Keratinocyte (primary cell): ENCODE measurements around the gene ARMC6. TPM values are rescaled to one million over a fixed set of nuclear protein-coding genes. Genes with fewer than 3 reads are reported as not detected.

Experiments used
- DNase-seq: peaks from one replicate; pipeline ENCODE4 v3.0.0-alpha.2; 2011; ENCODE audit warnings: low read depth, missing footprints, low spot score
- FAIRE-seq: peaks from 2 replicates; lab custom pipeline; 2011; peaks lifted over from hg19 to GRCh38; lab: Jason Lieb, UNC
- H2AFZ ChIP-seq: 2 replicates; pipeline ENCODE4 v1.6.0; 2012; ENCODE audit warnings: low read length, control low read depth, inconsistent platforms; ENCODE audit not compliant: control insufficient read depth
- H3K27ac ChIP-seq: 2 replicates; pipeline ENCODE4 v1.5.1; 2011; ENCODE audit warnings: low read length; ENCODE audit not compliant: control insufficient read depth, insufficient read depth
- H3K27me3 ChIP-seq: 3 replicates; pipeline ENCODE4 v1.6.0; 2011; ENCODE audit warnings: low read length; ENCODE audit not compliant: control insufficient read depth, insufficient read depth; ENCODE audit errors: extremely low read depth
- H3K36me3 ChIP-seq, 2 experiments: 2 replicates in 1 of 2; 3 replicates in 1 of 2; pipeline ENCODE4 v1.5.1; 2011; ENCODE audit warnings: low read length in 2 of 2, mild to moderate bottlenecking in 1 of 2; ENCODE audit not compliant: control insufficient read depth in 2 of 2, insufficient read depth in 2 of 2; ENCODE audit errors: extremely low read depth in 1 of 2
- H3K4me1 ChIP-seq: 3 replicates; pipeline ENCODE4 v1.5.1; 2011; ENCODE audit warnings: low read length; ENCODE audit not compliant: control insufficient read depth, insufficient read depth; ENCODE audit errors: extremely low read depth
- H3K4me2 ChIP-seq: 3 replicates; pipeline ENCODE4 v1.6.0; 2011; ENCODE audit warnings: low read depth, low read length; ENCODE audit not compliant: control insufficient read depth, insufficient read depth; ENCODE audit errors: extremely low read depth
- H3K4me3 ChIP-seq, 3 experiments: fragments of 200-600 bp in 1 of 3; sonication (generic) in 1 of 3; 2 replicates in 2 of 3; 3 replicates in 1 of 3; pipeline ENCODE4 v1.5.1; 2011 to 2016; ENCODE audit warnings: low read length in 3 of 3, mild to moderate bottlenecking in 3 of 3, control low read depth in 2 of 3, inconsistent platforms in 1 of 3, low read depth in 1 of 3, mixed read lengths in 1 of 3, mixed run types in 1 of 3, moderate library complexity in 1 of 3; ENCODE audit not compliant: control insufficient read depth in 2 of 3, insufficient read depth in 2 of 3; ENCODE audit errors: extremely low read depth in 1 of 3
- H3K79me2 ChIP-seq: 2 replicates; pipeline ENCODE4 v1.6.0; 2012; ENCODE audit warnings: low read length; ENCODE audit not compliant: control insufficient read depth, insufficient read depth
- H3K9ac ChIP-seq: 3 replicates; pipeline ENCODE4 v1.6.0; 2011; ENCODE audit warnings: low read length; ENCODE audit not compliant: control insufficient read depth, insufficient read depth; ENCODE audit errors: extremely low read depth
- H3K9me1 ChIP-seq: 3 replicates; pipeline ENCODE4 v1.6.0; 2011; ENCODE audit warnings: low read length; ENCODE audit not compliant: control insufficient read depth, insufficient read depth; ENCODE audit errors: extremely low read depth
- H3K9me3 ChIP-seq: 2 replicates; pipeline ENCODE4 v1.5.1; 2012; ENCODE audit warnings: low read depth, low read length; ENCODE audit not compliant: control insufficient read depth
- H4K20me1 ChIP-seq: 3 replicates; pipeline ENCODE4 v1.6.0; 2011; ENCODE audit warnings: low read length; ENCODE audit not compliant: control insufficient read depth, insufficient read depth; ENCODE audit errors: extremely low read depth
- EZH2 ChIP-seq: IDR thresholded peaks from one replicate; pipeline ENCODE4 v1.6.1; 2012; ENCODE audit warnings: inconsistent platforms, mild to moderate bottlenecking, low read length, moderate library complexity
- dilution Hi-C: fragments of 300-500 bp; cut with MboI; formaldehyde crosslinking; loops from one replicate; pipeline ENCODE4 v1.7.0; 2020; ENCODE audit warnings: low sequenced_read_pairs; ENCODE audit not compliant: extremely low pct_ligation_motif_present
- polyA minus RNA-seq, 3 experiments: library from RNA; depleted of rRNA, polyadenylated mRNA; stranded (reverse); fragments of >200 nt; gene quantifications; 1 replicate in 1 of 3; 2 replicates in 1 of 3; 3 replicates in 1 of 3; pipeline ENCODE4 v1.2.3, GENCODE V29; 2011
- polyA plus RNA-seq, 5 experiments: library from polyadenylated mRNA; depleted of rRNA in 3 of 5; stranded (reverse) in 3 of 5; stranded (forward) in 1 of 5; unstranded in 1 of 5; fragments of >200 nt; gene quantifications; 1 replicate in 1 of 5; 2 replicates in 3 of 5; 3 replicates in 1 of 5; pipeline versions ENCODE4 v1.2.1 to v1.2.3, GENCODE V29; 2011 to 2012; ENCODE audit warnings: missing spikeins in 2 of 5, low read depth in 1 of 5, low replicate concordance in 1 of 5
- TF ChIP-seq, protein P1 (sequence below), 3 experiments: IDR thresholded peaks in 1 of 3; conservative IDR thresholded peaks in 1 of 3; optimal IDR thresholded peaks in 1 of 3; 2 replicates in 2 of 3; 3 replicates in 1 of 3; pipeline versions ENCODE3 to v1.5.1; 2011; ENCODE audit warnings: low read length in 3 of 3, mild to moderate bottlenecking in 3 of 3, moderate library complexity in 2 of 3, control low read depth in 1 of 3, inconsistent platforms in 1 of 3; ENCODE audit not compliant: insufficient read depth in 2 of 3; ENCODE audit errors: extremely low read depth in 1 of 3

Gene ARMC6
- polyA plus RNA-seq = 23.8 to 32.7 TPM (median 30.7 TPM) in 3 replicates
- polyA plus RNA-seq (2011; ENCODE audit: low read depth) = 12.2 TPM
- 24.1 and 37.6 TPM in 2 replicates for polyA plus RNA-seq (2011; cell fraction: cytosol; rRNA removed)
- 27.1 and 37.3 TPM in 2 replicates for polyA plus RNA-seq (2011; cell fraction: nucleus; rRNA removed)
- polyA plus RNA-seq (2012; ENCODE audit: low replicate concordance) = 15.3 and 37.1 TPM in 2 replicates
- polyA minus RNA-seq = 36.4 to 68.3 TPM (median 43.0 TPM) in 3 replicates
- polyA minus RNA-seq (2011; cell fraction: cytosol; rRNA and poly(A)+ RNA removed) = 58.5 TPM
- 20.7 and 24.2 TPM in 2 replicates for polyA minus RNA-seq (2011; cell fraction: nucleus; rRNA and poly(A)+ RNA removed)

DNA sequence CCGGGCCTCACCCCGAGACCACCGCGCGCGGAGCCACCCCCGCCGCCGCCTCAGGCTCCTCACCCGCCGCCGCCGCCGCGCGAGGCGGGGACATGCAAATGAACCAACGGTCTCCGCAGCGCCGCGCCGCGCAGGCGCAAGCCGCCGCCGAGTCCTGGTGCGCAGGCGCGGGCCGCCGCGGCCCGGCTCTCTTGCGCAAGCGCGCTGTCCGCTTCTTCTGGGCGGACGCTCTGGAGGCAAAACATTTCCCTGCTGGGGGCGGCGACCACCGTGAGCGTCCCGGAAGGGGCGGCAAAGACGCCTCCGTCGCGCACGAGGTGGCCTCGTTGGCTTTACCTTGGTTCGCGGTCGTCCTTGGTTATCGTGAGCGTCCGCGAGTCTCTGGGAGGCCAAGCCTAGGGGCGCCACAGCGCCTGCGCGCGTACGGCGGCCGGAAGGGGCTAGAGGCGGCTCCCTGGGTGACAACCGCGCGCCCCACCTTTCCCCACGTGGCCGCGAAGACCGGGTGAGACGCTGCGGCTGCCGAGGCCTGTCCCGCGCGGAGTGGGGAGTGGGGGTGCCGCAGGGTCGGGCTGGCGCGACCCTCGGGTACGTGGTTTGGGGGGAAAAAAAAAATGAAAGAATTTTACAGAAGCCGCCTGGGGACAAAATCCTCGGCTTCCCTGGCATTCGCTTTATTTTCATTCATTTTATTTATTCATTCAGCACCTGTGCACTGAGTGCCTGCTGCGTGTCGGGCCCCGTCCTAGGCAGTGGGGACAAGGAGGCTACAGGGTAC is at the start of gene ARMC6, which contains the start of gene SUGP2:
TSS of gene ARMC6 (plus strand) at position 178 of the 778 bp plus-strand sequence. CDS start 607 bp downstream, outside the sequence.
TSS of gene SUGP2 (minus strand) at position 92 of the 778 bp plus-strand sequence. CDS start 2,446 bp downstream, outside the sequence.
- Histone ChIP-seq H3K79me2 (peaks cover 72% of the 10 kb centered on the region), H3K27ac (peak within 1 kb of the TSS; percentile 93), H3K4me2 (peak within 1 kb of the TSS; percentile 100), H4K20me1 (no peaks in the 10 kb centered on the region), H3K27me3 (no peaks in the 10 kb centered on the region), H3K9ac (peak within 1 kb of the TSS; percentile 94), H2AFZ (peak within 1 kb of the TSS; percentile 98), H3K4me3 (peak within 1 kb of the TSS; percentile 64 to 98 (median 96)), H3K4me1 (peaks cover 10% of the 10 kb centered on the region), H3K9me1 (no peaks in the 10 kb centered on the region), H3K9me3 (no peaks in the 10 kb centered on the region), H3K36me3 (peaks cover 9 to 13% of the 10 kb centered on the region in 2 experiments)
- FAIRE-seq (no peak), DNase-seq (peak; percentile 25)
- dilution Hi-C loops = no loop called here
- TF ChIP-seq EZH2 = no peak
- TF ChIP-seq, protein P1, sequence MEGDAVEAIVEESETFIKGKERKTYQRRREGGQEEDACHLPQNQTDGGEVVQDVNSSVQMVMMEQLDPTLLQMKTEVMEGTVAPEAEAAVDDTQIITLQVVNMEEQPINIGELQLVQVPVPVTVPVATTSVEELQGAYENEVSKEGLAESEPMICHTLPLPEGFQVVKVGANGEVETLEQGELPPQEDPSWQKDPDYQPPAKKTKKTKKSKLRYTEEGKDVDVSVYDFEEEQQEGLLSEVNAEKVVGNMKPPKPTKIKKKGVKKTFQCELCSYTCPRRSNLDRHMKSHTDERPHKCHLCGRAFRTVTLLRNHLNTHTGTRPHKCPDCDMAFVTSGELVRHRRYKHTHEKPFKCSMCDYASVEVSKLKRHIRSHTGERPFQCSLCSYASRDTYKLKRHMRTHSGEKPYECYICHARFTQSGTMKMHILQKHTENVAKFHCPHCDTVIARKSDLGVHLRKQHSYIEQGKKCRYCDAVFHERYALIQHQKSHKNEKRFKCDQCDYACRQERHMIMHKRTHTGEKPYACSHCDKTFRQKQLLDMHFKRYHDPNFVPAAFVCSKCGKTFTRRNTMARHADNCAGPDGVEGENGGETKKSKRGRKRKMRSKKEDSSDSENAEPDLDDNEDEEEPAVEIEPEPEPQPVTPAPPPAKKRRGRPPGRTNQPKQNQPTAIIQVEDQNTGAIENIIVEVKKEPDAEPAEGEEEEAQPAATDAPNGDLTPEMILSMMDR (optimal IDR thresholded peaks at IDR 0.05 in 1 of 3, IDR thresholded peaks at IDR 0.05 in 1 of 3, conservative IDR thresholded peaks at IDR 0.05 in 1 of 3; ENCODE audit: extremely low read depth in 1 of 3, insufficient read depth in 2 of 3, low read length in 3 of 3) = peak in 1 of 3 experiments; percentile 7

DNA sequence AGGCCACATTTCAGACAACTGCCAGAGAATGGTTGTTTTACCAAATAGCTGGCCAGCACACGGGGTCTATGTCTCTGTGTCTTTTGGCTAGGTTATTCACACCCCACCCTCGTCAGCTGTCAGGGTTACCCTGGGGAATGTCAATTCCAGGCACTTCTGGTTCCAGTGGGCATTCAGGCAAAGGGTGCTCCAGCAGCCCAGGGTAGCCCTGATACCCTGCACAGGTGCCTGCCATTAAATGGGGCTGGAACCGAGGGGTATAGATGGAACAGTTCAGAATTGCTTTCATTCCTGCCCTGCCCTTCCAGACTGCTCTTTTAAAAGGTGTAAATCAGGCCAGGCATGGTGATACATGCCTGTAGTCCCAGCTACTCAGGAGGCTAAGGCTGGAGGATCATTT is 49.2 kb upstream of the ARMC6 start:
- H3K27ac ChIP-seq = no peak overlapping the region
- FAIRE-seq (no peak), DNase-seq (no peak)
- no peaks in the 10 kb centered on the region for H4K20me1 ChIP-seq
- TF ChIP-seq, protein P1 (optimal IDR thresholded peaks at IDR 0.05 in 1 of 3, IDR thresholded peaks at IDR 0.05 in 1 of 3, conservative IDR thresholded peaks at IDR 0.05 in 1 of 3; ENCODE audit: extremely low read depth in 1 of 3, insufficient read depth in 2 of 3, low read length in 3 of 3) = no peak
- TF ChIP-seq EZH2 = no peak
- H3K4me1 ChIP-seq = peaks cover 3% of the 10 kb centered on the region
- dilution Hi-C loops = no loop called here
- H2AFZ ChIP-seq = no peak overlapping the region
- no peak overlapping the region for H3K4me2 ChIP-seq
- H3K9ac ChIP-seq = no peak overlapping the region
- no peaks in the 10 kb centered on the region for H3K9me1 ChIP-seq
- H3K9me3 ChIP-seq = no peaks in the 10 kb centered on the region
- H3K36me3 ChIP-seq = no peaks in the 10 kb centered on the region
- H3K79me2 ChIP-seq = no peaks in the 10 kb centered on the region
- H3K27me3 ChIP-seq = no peaks in the 10 kb centered on the region
- no peak overlapping the region for H3K4me3 ChIP-seq
